Bladder microvascular endothelial cell (primary cell): ENCODE measurements around the gene C1orf141. TPM values are rescaled to one million over a fixed set of nuclear protein-coding genes. Genes with fewer than 3 reads are reported as not detected.

Experiments used
- total RNA-seq: library from RNA; depleted of rRNA; stranded (reverse); fragments of >200 nt; gene quantifications from 2 replicates; pipeline ENCODE4 v1.2.3, GENCODE V29; 2014

Gene C1orf141
- not detected in 2 replicates for total RNA-seq

GRCh38 chr1:67134695-67135094 is at the start of gene C1orf141:
Gene C1orf141 (minus strand): TSS chr1:67134970. CDS start chr1:67127240, 7,730 bp downstream.

DNA sequence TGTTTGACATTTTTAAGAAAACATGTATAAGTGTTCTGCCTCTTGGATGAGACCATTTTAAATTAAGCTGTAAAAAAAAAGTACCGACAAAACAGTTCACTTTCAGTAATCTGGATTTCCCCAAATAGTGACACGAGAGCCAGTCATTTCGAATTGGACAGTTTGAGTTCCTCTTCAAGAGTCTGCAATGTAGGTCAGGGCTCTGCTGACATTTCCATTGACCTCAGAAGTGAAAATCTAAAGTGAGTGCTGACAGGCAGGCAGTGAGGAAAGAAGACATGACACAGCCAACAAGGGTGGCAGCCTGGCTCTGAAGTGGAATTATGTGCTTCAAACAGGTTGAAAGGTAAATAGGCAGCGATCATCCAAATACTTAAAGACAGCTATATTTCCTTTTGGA is 31.4 kb upstream of the C1orf141 start, which contains the start of gene IL23R:
Gene IL23R (plus strand): TSS at position 259 of the 400 bp plus-strand sequence. CDS start 1,667 bp downstream, outside the sequence.

DNA sequence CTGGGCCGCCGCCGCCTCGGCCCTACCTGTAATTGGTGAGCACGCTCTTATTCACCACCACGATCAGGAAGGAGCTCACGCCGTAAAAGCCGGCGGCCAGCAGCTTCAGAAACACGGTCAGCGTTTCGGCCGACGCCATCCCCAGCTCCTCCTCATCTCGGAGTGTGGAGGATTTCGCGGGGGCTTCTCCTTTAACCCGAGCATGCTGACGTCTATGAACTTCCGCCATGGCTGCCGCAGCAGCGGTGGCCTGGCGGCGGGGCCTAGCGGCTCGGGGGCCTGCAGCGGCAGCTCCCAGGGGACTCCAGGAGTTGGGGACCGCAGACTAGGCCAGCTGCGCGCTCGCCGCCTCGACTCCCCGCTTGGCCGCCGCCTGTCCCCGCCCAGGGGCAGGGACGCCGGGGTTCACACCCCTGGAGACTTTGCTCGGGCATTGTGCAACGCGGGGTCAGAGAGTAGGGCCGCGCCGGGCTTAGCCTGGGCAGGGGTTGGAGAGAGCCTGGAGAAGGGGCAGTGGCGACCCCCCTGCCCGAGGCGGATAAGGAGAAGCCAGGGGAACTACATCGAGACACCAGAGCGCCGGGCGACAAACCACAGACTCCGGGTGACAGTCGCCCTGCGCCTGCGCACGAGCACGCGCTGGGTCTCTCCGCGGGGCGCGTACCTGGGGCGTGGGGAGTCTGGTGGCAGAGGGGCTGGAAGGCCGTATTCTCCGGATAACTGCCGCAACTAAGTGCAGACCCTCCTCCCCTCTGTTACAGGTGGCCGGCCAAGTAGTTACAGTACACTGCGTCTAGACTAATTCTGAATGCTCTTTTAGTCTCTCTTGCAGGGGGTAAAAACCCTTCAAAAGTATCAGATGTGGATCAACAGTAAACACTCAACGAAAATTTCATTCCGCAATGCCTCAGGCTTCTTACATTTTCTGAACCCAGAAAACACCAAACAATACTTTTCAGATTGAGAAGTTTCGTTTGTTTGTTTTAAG is 80.7 kb downstream of the C1orf141 start, which contains the start of gene SLC35D1:
Gene SLC35D1 (minus strand): TSS at position 364 of the 988 bp plus-strand sequence. CDS start 135 bp downstream, at position 229.

Other genes starting within 250 kb of the C1orf141 start
- 2.6 and 3.4 TPM in 2 replicates for gene DNAI4, start 210.1 kb downstream of the C1orf141 start, total RNA-seq
- gene MIER1, start 210.0 kb downstream of the C1orf141 start, total RNA-seq, result 16.5 and 34.7 TPM in 2 replicates
- gene SLC35D1, start 80.8 kb downstream of the C1orf141 start, total RNA-seq, result 2.6 and 6.9 TPM in 2 replicates
- not detected in 2 replicates for gene IL23R, start 31.5 kb upstream of the C1orf141 start, total RNA-seq
- 0.19 TPM in 1 of 2 replicates, not detected in the other for gene IL12RB2, start 172.9 kb upstream of the C1orf141 start, total RNA-seq